Panc1 (cell line): ENCODE results near the gene GADD45A. TPM values are rescaled to one million over a fixed set of nuclear protein-coding genes. Genes with fewer than 3 reads are reported as not detected.

ENCODE experiments used
- ATAC-seq: fragments of 200-7000 bp; cut with Tn5 transposase; 2 replicates; pipeline ENCODE4 v1.9.1; 2020; ENCODE audit warnings: mild to moderate bottlenecking, moderate library complexity
- BruUV-seq: library from RNA; stranded (reverse); fragments of 400-500 nt; replicated peaks from 2 replicates; lab custom pipeline; 2021; lab: Mats Ljungman, UMichigan
- CTCF ChIA-PET: fragments of 300-600 bp; sonication (Branson Sonifier 250); formaldehyde crosslinking; loops from one replicate; lab custom pipeline; 2022; ENCODE audit warnings: antibody characterized with exemption; lab: Charles Lee
- POLR2A ChIA-PET: fragments of 300-600 bp; sonication (Branson Sonifier 250); formaldehyde crosslinking; loops from one replicate; lab custom pipeline; 2022; ENCODE audit warnings: antibody characterized with exemption; lab: Charles Lee
- DNase-seq: peaks from one replicate; pipeline ENCODE4 v3.0.0-alpha.2; 2010; ENCODE audit warnings: low read depth, low spot score
- H3K27ac ChIP-seq: 2 replicates; pipeline ENCODE4 v1.5.1; 2011; ENCODE audit warnings: mild to moderate bottlenecking, low read length, inconsistent platforms
- H3K27me3 ChIP-seq: fragments of 200-500 bp; sonication (Bioruptor generic); 2 replicates; pipeline ENCODE4 v1.6.0; 2014; ENCODE audit warnings: low read length, inconsistent platforms; ENCODE audit not compliant: control insufficient read depth, insufficient read depth
- H3K36me3 ChIP-seq: fragments of 200-500 bp; sonication (Bioruptor generic); 2 replicates; pipeline ENCODE4 v1.5.1; 2014; ENCODE audit warnings: inconsistent platforms, mild to moderate bottlenecking, low read length, moderate library complexity; ENCODE audit not compliant: control insufficient read depth, insufficient read depth
- H3K4me1 ChIP-seq: 2 replicates; pipeline ENCODE4 v1.5.1; 2011; ENCODE audit warnings: inconsistent platforms, mild to moderate bottlenecking, low read length, moderate library complexity; ENCODE audit not compliant: control insufficient read depth, insufficient read depth
- H3K4me3 ChIP-seq, 2 experiments: 2 replicates each; pipeline ENCODE4 v1.5.1; 2011 to 2012; ENCODE audit warnings: low read depth in 2 of 2, low read length in 2 of 2, mild to moderate bottlenecking in 2 of 2, inconsistent platforms in 1 of 2, moderate library complexity in 1 of 2
- H3K9me3 ChIP-seq: fragments of 200-500 bp; sonication (Bioruptor generic); 2 replicates; pipeline ENCODE4 v1.5.1; 2014; ENCODE audit warnings: low read depth, mild to moderate bottlenecking, inconsistent platforms, low read length, moderate library complexity; ENCODE audit not compliant: control insufficient read depth, insufficient read depth
- CTCF ChIP-seq: fragments of 450-650 bp; IDR thresholded peaks from 2 replicates; pipeline ENCODE4 v1.5.1; 2017; ENCODE audit warnings: mild to moderate bottlenecking
- POLR2AphosphoS5 ChIP-seq: IDR thresholded peaks from 2 replicates; pipeline ENCODE4 v1.6.1; 2012; ENCODE audit warnings: mild to moderate bottlenecking, low read depth, low read length, moderate library complexity
- REST ChIP-seq, 2 experiments: IDR thresholded peaks; 2 replicates each; pipeline ENCODE4 v1.6.1; 2011 to 2012; ENCODE audit warnings: low read depth in 2 of 2, control low read depth in 1 of 2, low read length in 1 of 2, mild to moderate bottlenecking in 1 of 2, moderate library complexity in 1 of 2; ENCODE audit not compliant: insufficient read depth in 1 of 2
- SIN3A ChIP-seq: IDR thresholded peaks from 2 replicates; pipeline ENCODE4 v1.6.1; 2012; ENCODE audit warnings: low read depth, mild to moderate bottlenecking, low read length, moderate library complexity, borderline replicate concordance; ENCODE audit not compliant: insufficient read depth
- TCF7L2 ChIP-seq: IDR thresholded peaks from 2 replicates; pipeline ENCODE4 v1.6.1; 2011; ENCODE audit warnings: mild to moderate bottlenecking, low read depth, low read length, inconsistent platforms
- in situ Hi-C: cut with HindIII; loops from 2 replicates; pipeline ENCODE4 v1.10.0; 2016; ENCODE audit warnings: low sequenced_read_pairs, low pct_unique_long_range_greater_than_20kb
- intact Hi-C: fragments of 100-400 bp; cut with micrococcal nuclease; formaldehyde crosslinking; loops from one replicate; pipeline ENCODE4 v1.10.0; 2022; ENCODE audit not compliant: unreplicated experiment
- total RNA-seq: library from RNA; stranded (reverse); gene quantifications from one replicate; pipeline ENCODE4 v1.2.1, GENCODE V29; 2021; ENCODE audit not compliant: unreplicated experiment

The GADD45A gene
- total RNA-seq, 1 experiment from 2014 or later = 106 TPM

- Histone ChIP-seq H3K9me3 (no peaks in the 10 kb centered on the region), H3K27me3 (no peaks in the 10 kb centered on the region), H3K27ac (no peak overlapping the region; the same call in 1 of the 2 replicates), H3K4me3 (no peak overlapping the region), H3K4me1 (peaks cover 18% of the 10 kb centered on the region), H3K36me3 (no peaks in the 10 kb centered on the region)
- intact Hi-C loops = no loop called here
- POLR2A ChIA-PET = no interaction called here
- in situ Hi-C loops = no loop called here
- TF ChIP-seq TCF7L2 (no peak), REST (IDR thresholded peaks at IDR 0.05; ENCODE audit: insufficient read depth in 1 of 2, low read depth in 2 of 2, low read length in 1 of 2) (no peak), CTCF (no peak), POLR2AphosphoS5 (no peak), SIN3A (no peak)
- DNase-seq (no peak), ATAC-seq (no peak)
- CTCF ChIA-PET = no interaction called here
- BruUV-seq = no TSS peak
Observed at GRCh38 chr1:67735206-67735605, 50.2 kb downstream of the GADD45A start.

- in situ Hi-C loops = no loop called here
- ATAC-seq = peak; percentile 82
- peaks cover 18% of the 10 kb centered on the region for H3K4me1 ChIP-seq
Observed at GRCh38 chr1:67735806-67736627, 51.0 kb downstream of the GADD45A start.

More at GRCh38 chr1:67735806-67736627, 51.0 kb downstream of the GADD45A start:
- intact Hi-C loops = no loop called here
- Histone ChIP-seq H3K27ac (peak overlapping the region; percentile 60), H3K4me3 (peak overlapping the region in 1 of 2 experiments; percentile 23; a peak in 1 of 4 replicates), H3K9me3 (no peaks in the 10 kb centered on the region), H3K36me3 (no peaks in the 10 kb centered on the region), H3K27me3 (no peaks in the 10 kb centered on the region)
- BruUV-seq = no TSS peak
- no peak for TF ChIP-seq CTCF
- no peak for TF ChIP-seq POLR2AphosphoS5
- CTCF ChIA-PET = no interaction called here
- DNase-seq = no peak
- POLR2A ChIA-PET = no interaction called here
